Nephron (organoid): ENCODE measurements around the gene COL27A1.
A peak's percentile ranks its signal among the peaks of the same experiment; 100 is the strongest.

Source experiments
- H3K27ac Mint-ChIP-seq, 3 experiments: 2 replicates each; pipeline ENCODE4 v1.8.0; 2020; ENCODE audit warnings: mixed read lengths in 3 of 3, mild to moderate bottlenecking in 2 of 3, moderate library complexity in 1 of 3
- H3K27me3 Mint-ChIP-seq: 2 replicates; pipeline ENCODE4 v1.8.0; 2021; ENCODE audit warnings: low read depth, mild to moderate bottlenecking, moderate library complexity, mixed read lengths
- H3K36me3 Mint-ChIP-seq: 2 replicates; pipeline ENCODE4 v1.8.0; 2020; ENCODE audit warnings: low read depth, mixed read lengths
- H3K4me1 Mint-ChIP-seq: 2 replicates; pipeline ENCODE4 v1.8.0; 2020; ENCODE audit warnings: mixed read lengths
- H3K4me3 Mint-ChIP-seq, 3 experiments: 2 replicates each; pipeline ENCODE4 v1.8.0; 2020; ENCODE audit warnings: mild to moderate bottlenecking in 3 of 3, mixed read lengths in 3 of 3, moderate library complexity in 2 of 3
- H3K9me3 Mint-ChIP-seq: 2 replicates; pipeline ENCODE4 v1.8.0; 2020; ENCODE audit warnings: mixed read lengths
- CTCF ChIP-seq, 3 experiments: fragments of 200-600 bp; sonication (generic); IDR thresholded peaks; one replicate each; pipeline ENCODE4 v1.5.0; 2021; ENCODE audit warnings: antibody characterized with exemption in 3 of 3; ENCODE audit not compliant: unreplicated experiment in 3 of 3

The COL27A1 gene

GRCh38 chr9:114249424-114250234, 94.3 kb downstream of the COL27A1 start:
- Mint-ChIP-seq H3K4me3 (no peak overlapping the region), H3K36me3 (peaks cover 10% of the 10 kb centered on the region), H3K27me3 (no peaks in the 10 kb centered on the region), H3K9me3 (no peaks in the 10 kb centered on the region), H3K4me1 (peaks cover 36% of the 10 kb centered on the region), H3K27ac (peak overlapping the region in 2 of 3 experiments; percentile 72 to 86)
- TF ChIP-seq CTCF (IDR thresholded peaks at IDR 0.05; ENCODE audit: unreplicated experiment in 3 of 3), result no peak

- Mint-ChIP-seq H3K9me3 (no peaks in the 10 kb centered on the region), H3K4me1 (peaks cover 36% of the 10 kb centered on the region), H3K36me3 (peaks cover 10% of the 10 kb centered on the region), H3K4me3 (no peak overlapping the region), H3K27me3 (no peaks in the 10 kb centered on the region), H3K27ac (peak overlapping the region in 2 of 3 experiments; percentile 72 to 86)
- no peak for TF ChIP-seq CTCF (IDR thresholded peaks at IDR 0.05; ENCODE audit: unreplicated experiment in 3 of 3)
Observed at GRCh38 chr9:114250235-114250568, 94.9 kb downstream of the COL27A1 start.

GRCh38 chr9:114250648-114251047, 95.3 kb downstream of the COL27A1 start:
- H3K4me3 Mint-ChIP-seq, result no peak overlapping the region
- H3K9me3 Mint-ChIP-seq, result no peaks in the 10 kb centered on the region
- peaks cover 36% of the 10 kb centered on the region for H3K4me1 Mint-ChIP-seq
- peaks cover 10% of the 10 kb centered on the region for H3K36me3 Mint-ChIP-seq
- TF ChIP-seq CTCF (IDR thresholded peaks at IDR 0.05; ENCODE audit: unreplicated experiment in 3 of 3), result no peak
- H3K27me3 Mint-ChIP-seq, result no peaks in the 10 kb centered on the region
- H3K27ac Mint-ChIP-seq, result peak overlapping the region in 2 of 3 experiments; percentile 72 to 86

- no peak overlapping the region for H3K27ac Mint-ChIP-seq
- H3K36me3 Mint-ChIP-seq, result peaks cover 3% of the 10 kb centered on the region
- peaks cover 31% of the 10 kb centered on the region for H3K4me1 Mint-ChIP-seq
- no peak overlapping the region for H3K4me3 Mint-ChIP-seq
- TF ChIP-seq CTCF (IDR thresholded peaks at IDR 0.05; ENCODE audit: unreplicated experiment in 3 of 3), result no peak
- no peaks in the 10 kb centered on the region for H3K9me3 Mint-ChIP-seq
- no peaks in the 10 kb centered on the region for H3K27me3 Mint-ChIP-seq
Observed at GRCh38 chr9:114252394-114252793, 97.1 kb downstream of the COL27A1 start.

- H3K4me1 Mint-ChIP-seq, result peaks cover 24% of the 10 kb centered on the region
- peak overlapping the region in 1 of 3 experiments; percentile 50 for H3K27ac Mint-ChIP-seq
- no peak for TF ChIP-seq CTCF (IDR thresholded peaks at IDR 0.05; ENCODE audit: unreplicated experiment in 3 of 3)
- no peak overlapping the region for H3K4me3 Mint-ChIP-seq
- no peaks in the 10 kb centered on the region for H3K9me3 Mint-ChIP-seq
- H3K36me3 Mint-ChIP-seq, result no peaks in the 10 kb centered on the region
- no peaks in the 10 kb centered on the region for H3K27me3 Mint-ChIP-seq
Observed at GRCh38 chr9:114256827-114257328, 101.5 kb downstream of the COL27A1 start.

GRCh38 chr9:114258218-114258617, 102.9 kb downstream of the COL27A1 start:
- Mint-ChIP-seq H3K36me3 (no peaks in the 10 kb centered on the region), H3K4me3 (no peak overlapping the region), H3K9me3 (no peaks in the 10 kb centered on the region), H3K4me1 (peaks cover 24% of the 10 kb centered on the region), H3K27me3 (no peaks in the 10 kb centered on the region), H3K27ac (peak overlapping the region in 2 of 3 experiments; percentile 50 to 62)
- no peak for TF ChIP-seq CTCF (IDR thresholded peaks at IDR 0.05; ENCODE audit: unreplicated experiment in 3 of 3)
